Breast epithelium (tissue), 3 donors: Measurements from ENCODE around the gene KIAA0825.

Experiments
- CTCF ChIP-seq, 3 donors: fragments of 450-650 bp; IDR thresholded peaks; one replicate each; pipeline ENCODE4 v1.5.1; 2016 to 2017; ENCODE audit warnings: antibody characterized with exemption in 3 of 3, mild to moderate bottlenecking in 3 of 3, moderate library complexity in 3 of 3
- POLR2A ChIP-seq: fragments of 450-650 bp; IDR thresholded peaks from one replicate; pipeline ENCODE4 v1.6.1; 2016; ENCODE audit warnings: antibody characterized with exemption, mild to moderate bottlenecking, moderate library complexity
- POLR2AphosphoS5 ChIP-seq, 3 donors: sonication (generic); formaldehyde crosslinking; IDR thresholded peaks; one replicate each; pipeline ENCODE4 v1.6.1; 2017; ENCODE audit warnings: antibody characterized with exemption in 3 of 3

- TF ChIP-seq CTCF (IDR thresholded peaks at IDR 0.05) = no peak
- no peak for TF ChIP-seq POLR2AphosphoS5 (IDR thresholded peaks at IDR 0.05)
- no peak for TF ChIP-seq POLR2A
Observed at GRCh38 chr5:94180761-94181160, 437.6 kb downstream of the KIAA0825 start.
